Measurements from ENCODE around the gene DEFB131A. TPM values are rescaled to one million over a fixed set of nuclear protein-coding genes. Genes with fewer than 3 reads are reported as not detected.

Gene DEFB131A, protein sequence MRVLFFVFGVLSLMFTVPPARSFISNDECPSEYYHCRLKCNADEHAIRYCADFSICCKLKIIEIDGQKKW
- not detected in 5 replicates for total RNA-seq (2022; extraction: Qiagen RNA extraction; ENCODE audit: low read depth)

DNA sequence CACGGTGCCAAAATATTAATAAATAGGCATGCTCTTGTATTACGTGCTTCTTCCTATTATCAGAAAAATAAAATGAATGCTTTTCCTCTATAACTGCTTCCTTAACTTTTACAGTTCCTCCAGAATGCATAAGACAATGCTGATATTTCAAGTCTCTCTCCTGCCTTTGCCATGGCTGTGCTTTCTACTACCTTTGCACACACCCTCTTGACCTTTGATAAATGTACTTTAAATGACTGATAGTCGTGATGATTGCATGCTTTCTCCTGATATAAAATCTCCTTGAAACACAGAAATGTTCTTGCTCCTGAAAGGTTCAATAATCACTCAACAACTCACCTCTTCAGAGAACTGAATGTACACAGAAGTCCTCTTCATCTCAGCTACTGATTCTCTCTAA lies at the start of gene DEFB131A:
TSS of gene DEFB131A (plus strand) at position 301 of the 400 bp plus-strand sequence. CDS start 120 bp downstream, outside the sequence.

Other genes with a start within 250 kb of the DEFB131A start
- gene USP17L10, start 233.8 kb upstream of the DEFB131A start, total RNA-seq (2022; extraction: Qiagen RNA extraction; ENCODE audit: low read depth): not detected in 5 replicates
- not detected in 5 replicates for gene USP17L11, start 229.0 kb upstream of the DEFB131A start, total RNA-seq (2022; extraction: Qiagen RNA extraction; ENCODE audit: low read depth)
- not detected in 5 replicates for gene USP17L12, start 224.3 kb upstream of the DEFB131A start, total RNA-seq (2022; extraction: Qiagen RNA extraction; ENCODE audit: low read depth)
- gene USP17L13, start 219.5 kb upstream of the DEFB131A start, total RNA-seq (2022; extraction: Qiagen RNA extraction; ENCODE audit: low read depth): not detected in 5 replicates
- gene USP17L15, start 210.0 kb upstream of the DEFB131A start, total RNA-seq (2022; extraction: Qiagen RNA extraction; ENCODE audit: low read depth): not detected in 5 replicates
- not detected in 5 replicates for gene USP17L17, start 200.5 kb upstream of the DEFB131A start, total RNA-seq (2022; extraction: Qiagen RNA extraction; ENCODE audit: low read depth)
- gene USP17L18, start 195.8 kb upstream of the DEFB131A start, total RNA-seq (2022; extraction: Qiagen RNA extraction; ENCODE audit: low read depth): not detected in 5 replicates
- gene USP17L19, start 191.0 kb upstream of the DEFB131A start, total RNA-seq (2022; extraction: Qiagen RNA extraction; ENCODE audit: low read depth): not detected in 5 replicates
- gene USP17L20, start 186.3 kb upstream of the DEFB131A start, total RNA-seq (2022; extraction: Qiagen RNA extraction; ENCODE audit: low read depth): not detected in 5 replicates
- not detected in 5 replicates for gene USP17L21, start 181.5 kb upstream of the DEFB131A start, total RNA-seq (2022; extraction: Qiagen RNA extraction; ENCODE audit: low read depth)
- gene USP17L22, start 176.8 kb upstream of the DEFB131A start, total RNA-seq (2022; extraction: Qiagen RNA extraction; ENCODE audit: low read depth): not detected in 5 replicates
- not detected in 5 replicates for gene USP17L24, start 119.2 kb upstream of the DEFB131A start, total RNA-seq (2022; extraction: Qiagen RNA extraction; ENCODE audit: low read depth)
- gene USP17L25, start 114.5 kb upstream of the DEFB131A start, total RNA-seq (2022; extraction: Qiagen RNA extraction; ENCODE audit: low read depth): not detected in 5 replicates
- gene USP17L26, start 109.8 kb upstream of the DEFB131A start, total RNA-seq (2022; extraction: Qiagen RNA extraction; ENCODE audit: low read depth): not detected in 5 replicates
- not detected in 5 replicates for gene USP17L5, start 105.0 kb upstream of the DEFB131A start, total RNA-seq (2022; extraction: Qiagen RNA extraction; ENCODE audit: low read depth)
- gene USP17L27, start 100.3 kb upstream of the DEFB131A start, total RNA-seq (2022; extraction: Qiagen RNA extraction; ENCODE audit: low read depth): not detected in 5 replicates
- not detected in 5 replicates for gene USP17L28, start 95.5 kb upstream of the DEFB131A start, total RNA-seq (2022; extraction: Qiagen RNA extraction; ENCODE audit: low read depth)
- not detected in 5 replicates for gene USP17L29, start 90.8 kb upstream of the DEFB131A start, total RNA-seq (2022; extraction: Qiagen RNA extraction; ENCODE audit: low read depth)
- gene USP17L30, start 81.3 kb upstream of the DEFB131A start, total RNA-seq (2022; extraction: Qiagen RNA extraction; ENCODE audit: low read depth): not detected in 5 replicates

Data from A549 treated with DMSO at 1 μM for 4 hours (cell line).